SW480 (cell line): ENCODE results near the gene RHBDD2.
A peak's percentile ranks its signal among the peaks of the same experiment; 100 is the strongest.
"Not testable (repeated sequence)": the region's sequence is repeated elsewhere in the genome, so short reads cannot be mapped to it uniquely, and the experiment has no call there.

Source experiments
- DNase-seq: peaks from one replicate; pipeline ENCODE4 v3.0.0-alpha.2; 2016; ENCODE audit warnings: low spot score

RHBDD2 gene

DNA sequence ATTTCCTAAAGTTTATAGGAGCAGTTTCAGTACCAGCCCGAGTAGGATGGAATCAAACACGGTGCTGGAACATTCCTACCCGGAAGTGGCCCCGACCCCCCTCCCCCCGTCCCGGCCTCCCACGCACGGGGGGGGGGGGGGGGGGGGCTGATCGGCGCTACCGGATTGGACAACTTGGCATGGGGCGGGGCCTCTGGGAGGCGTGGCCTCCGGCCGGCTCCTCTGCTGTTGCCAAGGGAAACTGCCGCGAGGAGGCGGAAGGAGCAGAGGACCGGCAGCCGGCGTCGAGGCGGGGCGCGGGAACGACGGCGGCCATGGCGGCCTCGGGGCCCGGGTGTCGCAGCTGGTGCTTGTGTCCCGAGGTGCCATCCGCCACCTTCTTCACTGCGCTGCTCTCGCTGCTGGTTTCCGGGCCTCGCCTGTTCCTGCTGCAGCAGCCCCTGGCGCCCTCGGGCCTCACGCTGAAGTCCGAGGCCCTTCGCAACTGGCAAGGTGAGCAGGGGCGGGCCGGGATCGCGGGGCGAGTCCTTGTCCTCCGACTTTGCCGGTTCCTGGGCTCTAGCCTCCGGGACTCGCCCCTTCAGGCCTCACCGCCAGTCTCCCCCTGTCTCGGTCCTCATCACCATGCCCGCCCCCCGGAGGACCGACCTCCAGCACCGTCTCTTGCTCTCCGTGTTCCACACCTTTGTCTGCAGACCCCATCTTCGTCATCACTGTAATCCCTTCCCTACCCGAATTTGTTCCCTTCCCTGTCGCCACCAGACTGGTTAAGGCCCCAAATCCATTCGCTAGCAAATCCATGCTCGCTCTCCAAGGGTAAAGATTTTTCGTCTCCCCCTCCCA lies at the start of gene RHBDD2:
Gene RHBDD2, plus strand, starts transcription at position 266 of the 843 bp plus-strand sequence. Its CDS starts 49 bp downstream, at position 315.
- DNase-seq, result peak; percentile 95

- peak; percentile 90 for DNase-seq
Measured at GRCh38 chr7:75829656-75830055, 49.2 kb upstream of the RHBDD2 start.

DNA sequence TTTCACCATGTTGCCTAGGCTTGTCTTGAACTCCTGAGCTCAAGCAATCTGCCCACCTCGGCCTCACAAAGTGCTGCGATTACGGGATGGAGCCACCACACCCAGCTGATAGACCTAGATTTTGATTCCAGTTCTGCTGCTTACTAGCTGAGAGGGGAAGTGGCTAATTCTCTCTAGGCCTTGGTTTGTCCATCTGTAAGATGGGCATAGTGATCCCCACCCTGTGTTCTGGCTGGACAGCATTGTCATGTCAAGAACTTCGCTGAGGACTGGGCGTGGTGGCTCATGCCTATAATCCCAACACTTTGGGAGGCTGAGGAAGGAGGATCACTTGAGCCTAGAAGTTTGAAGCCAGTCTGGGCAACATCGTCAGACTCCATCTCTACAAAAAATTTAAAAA lies 47.9 kb upstream of the RHBDD2 start:
- DNase-seq, result no peak

DNA sequence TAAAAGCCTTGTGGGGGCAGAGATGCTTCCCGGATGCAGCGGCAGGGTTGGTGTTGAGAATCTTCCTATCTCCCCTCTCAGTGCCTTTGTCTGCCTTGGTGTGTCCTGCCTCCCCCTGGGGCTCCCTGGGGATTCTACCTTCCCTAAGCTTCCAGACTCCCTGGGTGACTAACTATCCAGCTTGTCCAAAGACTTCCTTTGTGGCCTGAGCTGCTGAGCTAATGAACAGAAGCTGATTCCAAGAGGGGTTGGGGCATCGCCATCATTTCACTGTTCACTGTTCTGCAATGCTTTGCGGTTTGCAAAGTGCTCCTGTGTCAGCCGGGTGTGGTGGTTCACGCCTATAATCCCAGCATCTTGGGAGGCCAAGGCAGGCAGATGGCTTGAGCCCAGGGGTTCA lies 45.2 kb upstream of the RHBDD2 start:
- DNase-seq, result not testable (repeated sequence)

DNA sequence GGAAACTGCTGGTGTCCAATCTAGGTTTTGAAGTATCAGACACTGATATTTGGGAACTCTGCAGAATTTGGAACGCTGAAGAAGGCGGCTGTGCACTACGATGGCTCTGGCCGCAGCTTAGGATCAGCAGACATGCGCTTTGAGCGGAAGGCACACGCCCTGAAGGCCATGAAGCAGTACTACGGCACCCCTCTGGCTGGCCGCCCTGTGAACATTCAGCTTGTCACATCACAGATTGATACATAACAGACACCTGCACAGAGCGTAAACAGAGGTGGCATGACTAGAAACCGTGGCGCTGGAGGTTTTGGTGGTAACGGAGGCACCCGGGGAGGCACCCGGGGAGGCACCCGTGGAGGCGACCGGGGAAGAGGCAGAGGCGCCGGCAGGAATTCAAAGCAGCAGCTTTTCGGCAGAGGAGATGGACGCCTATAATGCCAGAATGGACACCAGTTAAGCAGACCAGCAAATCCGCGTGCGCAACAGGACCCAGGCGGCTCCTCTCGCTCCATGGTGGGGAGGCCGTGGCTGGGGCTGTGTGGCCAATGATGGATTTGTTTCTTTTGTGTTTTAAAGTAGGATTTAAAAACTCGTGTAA lies 43.0 kb upstream of the RHBDD2 start:
- DNase-seq, result no peak

DNA sequence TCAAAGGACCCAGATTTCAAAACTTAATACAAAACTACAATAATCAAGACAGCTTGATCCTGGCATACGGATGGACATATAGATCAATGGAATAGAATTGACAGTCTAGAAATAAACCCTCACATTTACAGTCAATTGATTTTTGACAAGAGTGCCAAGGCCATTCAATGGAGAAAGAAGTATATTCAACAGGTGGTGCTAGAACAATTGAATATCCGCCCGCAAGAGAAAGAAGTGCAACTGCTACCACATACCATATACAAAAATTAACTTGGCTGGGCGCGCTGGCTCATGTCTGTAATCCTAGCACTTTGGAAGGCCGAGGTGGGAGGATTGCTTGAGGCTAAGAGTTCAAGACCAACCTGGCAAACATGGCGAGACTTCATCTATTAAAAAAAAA lies 42.0 kb upstream of the RHBDD2 start:
- DNase-seq, result no peak

DNA sequence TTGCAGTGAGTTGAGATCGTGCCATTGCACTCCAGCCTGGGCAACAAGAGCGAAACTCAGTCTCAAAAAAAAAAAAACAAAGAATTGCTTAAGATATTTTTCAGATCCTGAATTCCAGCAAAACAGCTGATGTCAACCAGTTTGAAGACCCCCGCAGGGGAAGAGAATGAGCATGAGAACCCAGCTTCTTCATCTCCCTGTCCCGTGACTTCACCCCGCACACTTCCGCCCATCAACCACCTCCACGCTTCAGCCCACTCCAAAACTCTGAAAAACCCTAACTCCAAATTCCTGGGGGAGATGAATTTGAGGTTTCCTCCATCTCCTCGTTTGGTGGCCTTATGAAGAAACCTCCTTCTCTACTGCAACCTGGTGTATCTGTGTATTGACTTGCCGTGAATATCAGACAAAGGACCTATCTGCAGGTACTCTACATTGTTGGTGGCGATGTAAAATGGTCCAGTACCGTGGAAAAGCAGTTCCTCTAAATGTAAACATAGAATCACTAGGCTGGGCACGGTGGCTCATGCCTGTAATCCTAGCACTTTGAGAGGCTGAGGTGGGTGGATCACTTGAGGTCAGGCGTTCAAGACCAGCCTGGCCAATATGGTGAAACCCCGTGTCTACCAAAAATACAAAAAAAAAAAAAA lies 40.4 kb upstream of the RHBDD2 start:
- not testable (repeated sequence) for DNase-seq

DNA sequence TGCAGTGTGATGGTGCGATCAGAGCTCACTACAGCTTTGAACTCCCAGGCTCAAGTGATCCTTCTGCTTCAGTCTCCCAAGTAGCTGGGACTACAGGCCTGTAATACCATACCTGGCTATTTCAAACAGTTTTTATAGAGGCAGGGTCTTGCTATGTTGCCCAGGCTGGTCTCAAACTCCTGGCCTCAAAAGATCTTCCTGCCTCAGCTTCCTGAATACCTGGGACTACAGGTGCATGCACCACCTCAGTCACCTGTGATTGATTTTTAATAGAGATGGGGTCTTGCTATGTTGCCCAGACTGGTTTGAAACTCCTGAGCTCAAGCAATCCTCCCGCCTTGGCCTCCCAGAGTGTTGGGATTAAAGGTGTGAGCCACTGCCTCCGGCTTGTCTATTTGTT lies 38.8 kb upstream of the RHBDD2 start:
- no peak for DNase-seq

GRCh38 chr7:75842836-75843446 lies 35.9 kb upstream of the RHBDD2 start:
- peak; percentile 93 for DNase-seq

- no peak for DNase-seq
Measured at GRCh38 chr7:75843613-75844116, 35.2 kb upstream of the RHBDD2 start.

GRCh38 chr7:75844158-75844557 lies 34.7 kb upstream of the RHBDD2 start:
- no peak for DNase-seq

GRCh38 chr7:75845132-75845531 lies 33.7 kb upstream of the RHBDD2 start:
- DNase-seq, result not testable (repeated sequence)

- DNase-seq, result no peak
Measured at GRCh38 chr7:75847707-75848106, 31.1 kb upstream of the RHBDD2 start.

DNA sequence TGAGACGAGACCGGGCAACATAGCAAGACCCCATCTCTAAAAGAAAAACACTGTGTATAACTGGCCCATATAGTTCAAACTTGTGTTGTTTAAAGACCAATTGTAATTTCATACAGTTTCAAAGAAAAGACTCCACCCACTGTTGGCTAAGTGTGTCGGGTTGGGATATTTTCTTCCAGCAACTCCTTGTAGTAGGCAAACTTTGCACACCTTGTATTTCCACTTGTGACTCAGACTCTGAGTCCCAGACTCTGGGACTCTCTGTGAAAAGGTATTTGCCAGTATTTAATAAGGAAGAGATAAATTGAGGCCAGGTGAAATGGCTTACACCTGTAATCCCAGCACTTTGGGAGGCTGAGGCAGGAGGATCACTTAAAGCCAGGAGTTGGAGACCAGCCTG lies 29.3 kb upstream of the RHBDD2 start:
- no peak for DNase-seq

DNA sequence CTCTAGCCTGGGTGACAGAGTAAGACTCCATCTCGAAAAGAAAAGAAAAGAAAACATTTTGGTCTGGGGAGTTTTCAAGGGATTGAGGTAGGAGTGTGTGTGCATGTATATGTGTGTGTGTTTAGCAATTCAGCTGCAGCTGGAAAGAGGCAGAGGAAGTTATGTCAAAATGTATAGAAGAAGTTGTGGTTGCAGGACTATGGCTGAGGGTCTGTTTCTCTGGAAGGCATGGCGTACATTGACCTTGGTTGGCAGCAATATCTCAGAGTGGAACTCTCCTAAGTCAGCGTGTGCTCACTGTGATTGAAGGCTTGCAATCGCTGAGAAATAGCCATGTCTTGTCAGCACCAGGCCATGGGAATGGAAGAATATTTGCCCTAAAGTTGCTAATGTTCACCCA lies 28.6 kb upstream of the RHBDD2 start:
- DNase-seq, result no peak

DNA sequence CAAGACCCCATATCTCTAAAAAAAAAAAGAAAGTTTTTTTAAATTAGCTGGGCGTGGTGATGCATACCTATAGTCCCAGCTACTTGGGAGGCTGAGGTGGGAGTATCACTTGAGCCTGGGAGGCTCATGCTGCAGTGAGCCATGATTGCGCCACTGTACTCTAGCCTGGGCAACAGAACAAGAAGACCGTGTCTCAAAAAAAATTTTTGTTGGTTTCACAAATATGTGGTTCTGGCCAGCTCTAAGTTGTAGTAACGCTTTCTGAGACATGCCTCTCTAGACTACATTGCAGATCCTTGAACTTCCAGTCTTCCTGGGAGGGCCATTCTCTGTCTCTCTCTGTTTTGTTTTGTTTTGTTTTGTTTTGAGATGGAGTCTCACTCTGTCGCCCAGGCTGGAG lies 24.6 kb upstream of the RHBDD2 start:
- DNase-seq, result no peak

- DNase-seq, result not testable (repeated sequence)
Measured at GRCh38 chr7:75854813-75855345, 24.0 kb upstream of the RHBDD2 start.

DNA sequence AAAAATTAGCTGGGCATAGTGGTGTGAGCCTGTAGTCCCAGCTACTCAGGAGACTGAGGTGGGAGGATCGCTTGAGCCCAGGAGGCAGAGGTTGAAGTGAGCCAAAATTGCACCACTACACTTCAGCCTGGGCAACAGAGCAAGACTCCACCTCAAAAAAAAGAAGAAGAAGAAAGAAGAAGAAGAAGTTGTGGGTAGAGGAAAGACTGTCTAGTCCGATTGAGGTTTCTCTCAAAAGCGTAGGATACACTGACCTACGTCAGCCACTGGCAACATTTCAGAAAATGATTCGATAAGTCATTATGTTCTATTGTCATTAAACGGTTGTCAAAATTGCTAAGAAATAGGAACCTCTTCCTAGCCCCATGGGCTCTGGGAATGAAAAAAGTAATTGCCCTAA lies 22.3 kb upstream of the RHBDD2 start:
- DNase-seq, result no peak

DNA sequence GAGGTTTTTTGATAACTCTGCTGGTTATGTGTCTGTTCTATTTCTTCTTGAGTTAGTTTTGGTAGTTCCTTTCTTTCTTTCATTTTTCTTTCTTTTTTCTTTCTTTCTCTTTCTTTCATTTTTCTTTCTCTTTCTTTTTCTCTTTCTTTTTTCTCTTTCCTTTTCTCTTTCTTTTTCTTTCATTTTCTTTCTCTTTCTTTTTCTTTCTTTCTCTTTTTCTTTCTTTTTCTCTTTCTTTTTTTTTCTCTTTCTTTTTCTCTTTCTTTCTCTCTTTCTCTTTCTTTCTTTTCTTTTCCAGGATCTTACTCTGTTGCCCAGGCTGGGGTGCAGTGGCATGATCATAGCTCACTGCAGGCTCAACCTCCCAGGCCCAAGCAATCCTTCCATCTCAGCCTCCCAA lies 20.4 kb upstream of the RHBDD2 start:
- DNase-seq, result no peak

GRCh38 chr7:75861636-75862035 lies 17.2 kb upstream of the RHBDD2 start:
- DNase-seq, result no peak

DNA sequence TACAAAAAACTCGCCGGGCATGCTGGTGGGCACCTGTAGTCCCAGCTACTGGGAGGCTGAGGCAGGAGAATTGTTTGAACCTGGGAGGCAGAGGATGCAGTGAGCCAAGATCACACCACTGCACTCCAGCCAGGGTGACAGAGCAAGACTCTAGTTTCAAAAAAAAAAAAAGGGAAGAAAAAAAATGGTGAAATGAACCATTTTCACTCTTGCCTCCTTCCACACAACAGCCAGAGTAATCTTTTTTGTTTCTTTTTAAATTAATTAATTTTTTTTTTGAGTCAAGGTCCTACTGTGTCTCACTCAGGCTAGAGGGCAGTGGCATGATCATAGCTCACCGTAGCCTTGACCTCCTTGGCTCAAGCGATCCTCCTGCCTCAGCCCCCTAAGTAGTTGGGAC lies 14.6 kb upstream of the RHBDD2 start:
- not testable (repeated sequence) for DNase-seq

DNA sequence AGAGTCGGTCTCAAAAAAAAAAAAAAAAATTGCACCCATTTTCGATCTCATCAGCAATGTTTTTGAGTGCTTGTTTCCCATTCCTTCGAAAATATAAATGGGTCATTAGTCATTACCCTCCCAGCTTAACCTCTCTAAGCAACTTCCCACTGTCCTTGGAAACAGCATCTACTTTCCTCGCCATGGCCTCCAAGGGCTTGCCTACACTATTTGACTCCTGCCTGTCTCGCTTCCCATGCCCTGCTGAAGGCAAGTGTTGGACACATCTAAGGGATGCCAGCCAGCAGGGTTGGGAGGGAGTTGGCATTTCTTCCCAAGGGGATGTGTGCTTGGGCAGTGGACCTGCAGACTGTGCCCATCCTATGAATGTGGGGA lies 12.7 kb upstream of the RHBDD2 start:
- DNase-seq, result no peak
